NCI-H2196 treated with DMSO at 0.1 percent for 48 hours (cell line): Measurements from ENCODE around the gene TP53INP2.
A peak's percentile ranks its signal among the peaks of the same experiment; 100 is the strongest.
"Not testable (repeated sequence)": the region's sequence is repeated elsewhere in the genome, so short reads cannot be mapped to it uniquely, and the experiment has no call there.

Source experiments
- DNase-seq: peaks from one replicate; lab custom pipeline; 2025; ENCODE audit not compliant: unreplicated experiment; lab: John Stamatoyannopoulos, UW

Gene TP53INP2

DNA sequence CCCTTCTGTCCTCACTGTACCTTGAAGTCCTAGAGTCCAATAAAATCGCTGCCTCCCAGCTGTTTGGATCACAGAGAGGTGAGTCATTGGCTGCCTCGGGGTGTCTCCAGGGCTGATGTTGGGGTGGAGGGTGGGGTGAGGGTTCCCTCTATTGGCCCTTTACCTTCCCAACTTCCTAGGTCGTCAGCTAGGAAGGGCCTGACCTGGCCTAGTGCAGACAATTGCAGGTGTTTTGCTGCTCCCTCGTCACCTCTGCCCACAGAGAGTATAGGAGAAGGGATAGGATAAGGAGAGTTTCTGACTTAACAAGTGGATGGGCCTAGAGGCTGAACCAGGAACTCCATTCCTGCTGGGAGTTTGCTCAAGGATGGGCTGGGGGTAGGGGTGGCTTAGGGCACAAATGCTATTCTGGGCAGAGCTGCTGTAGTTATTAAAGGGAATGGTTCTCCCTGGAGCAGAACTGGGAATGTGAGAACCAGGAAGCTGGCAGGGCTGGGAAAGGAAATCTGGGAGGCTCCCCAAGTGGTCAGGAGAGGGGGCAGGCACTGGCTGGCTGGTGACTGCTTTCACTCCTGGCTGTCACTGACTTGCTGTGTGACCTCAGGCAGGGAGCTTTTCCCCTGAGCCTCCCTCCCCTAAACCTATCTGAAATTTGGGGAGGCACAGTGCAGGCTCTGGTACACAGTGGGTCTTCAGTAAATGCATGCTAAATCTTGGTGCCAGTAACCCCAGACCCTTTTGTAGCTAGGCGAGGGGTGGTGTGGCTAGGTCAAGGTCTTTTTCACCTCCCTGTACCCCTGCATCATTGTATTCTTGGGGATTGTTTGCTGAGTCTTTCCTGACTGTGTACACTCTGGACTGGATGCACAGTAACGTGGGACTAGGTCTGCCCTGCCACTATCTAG is 1.5 kb downstream of the TP53INP2 start:
- DNase-seq = no peak

DNA sequence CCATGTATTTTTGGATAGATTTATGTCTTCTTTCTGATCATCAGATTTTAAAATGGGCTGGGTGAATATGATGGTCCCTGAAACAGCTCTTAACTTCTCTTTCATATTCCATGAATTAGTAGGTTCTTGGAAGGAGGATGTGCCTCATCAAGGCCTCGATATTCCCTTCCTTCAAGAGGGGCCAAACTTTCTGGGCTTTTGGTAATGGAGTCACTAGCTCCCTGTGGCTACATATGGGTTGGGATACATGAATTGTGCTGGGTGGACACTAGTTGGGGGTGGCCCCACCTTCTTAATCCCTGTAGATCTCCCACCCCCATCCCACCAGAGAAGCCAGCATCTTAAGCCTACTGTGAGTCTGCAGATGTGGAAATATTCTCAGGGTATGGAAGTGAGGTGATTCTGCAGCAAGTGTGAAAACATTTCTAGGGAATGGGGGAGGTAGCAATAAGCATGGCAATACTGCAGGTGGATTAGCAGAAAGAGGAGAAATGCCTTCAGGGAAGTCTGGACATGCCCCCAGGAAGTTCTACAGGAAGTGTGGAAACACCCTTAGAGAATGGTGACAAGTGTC is 2.2 kb downstream of the TP53INP2 start:
- no peak for DNase-seq

DNA sequence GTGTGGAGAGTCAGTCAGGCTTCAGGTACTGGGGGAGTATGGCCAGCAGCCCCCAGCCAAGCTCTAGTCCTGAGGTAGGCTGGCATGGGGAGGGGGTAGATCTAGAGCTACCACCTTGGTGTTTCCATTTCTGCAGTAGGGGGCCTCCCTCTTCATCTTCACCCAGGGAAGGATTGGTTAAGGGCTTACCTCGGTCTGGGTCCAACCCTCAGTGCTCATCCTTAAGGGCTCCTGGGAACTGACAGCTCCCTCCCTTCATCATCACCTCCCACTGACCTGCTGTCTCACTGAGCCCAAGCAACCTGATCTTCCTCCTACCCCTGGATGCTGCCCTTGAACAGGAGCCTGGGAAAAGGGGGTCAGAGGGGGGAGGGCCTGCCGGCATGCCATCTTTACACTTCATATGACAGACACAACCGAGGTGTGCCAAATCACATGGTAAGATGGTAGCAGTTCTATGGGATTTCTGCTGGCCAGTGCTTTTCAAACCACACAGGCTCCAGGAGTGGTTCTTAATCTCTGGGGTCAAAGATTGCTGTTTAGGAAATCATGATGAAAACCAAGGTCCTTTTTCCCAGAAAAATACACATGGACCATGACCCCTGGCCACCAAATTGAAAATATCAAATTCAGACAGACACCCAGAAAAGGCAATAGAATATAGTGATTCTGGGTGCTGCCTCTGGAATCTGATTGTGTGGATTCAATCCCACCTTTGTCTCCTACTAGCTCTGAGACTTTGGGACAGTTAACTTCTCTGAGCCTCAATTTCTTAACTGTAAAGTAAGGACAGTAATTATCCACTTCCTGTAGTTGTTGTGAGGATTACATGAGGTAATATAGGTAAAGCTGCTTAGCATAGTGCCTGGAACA is 3.0 kb downstream of the TP53INP2 start:
- DNase-seq = no peak

DNA sequence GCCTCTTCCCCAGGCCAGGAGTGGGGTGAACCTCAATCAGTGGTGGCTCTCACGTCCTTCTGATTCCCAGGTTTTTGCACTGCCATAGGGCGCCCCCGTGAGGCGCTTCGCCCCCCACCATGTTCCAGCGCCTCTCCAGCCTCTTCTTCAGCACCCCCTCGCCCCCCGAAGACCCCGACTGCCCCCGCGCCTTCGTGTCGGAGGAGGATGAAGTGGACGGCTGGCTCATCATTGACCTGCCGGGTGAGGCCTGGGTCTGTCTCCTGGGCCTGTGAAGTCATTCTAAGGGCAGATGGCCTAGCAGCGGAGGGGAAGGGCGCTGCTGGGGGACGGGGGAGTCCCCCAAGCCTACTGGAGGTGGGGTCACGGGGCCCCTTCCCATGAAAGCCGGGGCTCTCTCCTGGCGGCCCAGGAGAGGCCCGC is 4.5 kb downstream of the TP53INP2 start:
- peak; percentile 16 for DNase-seq

DNA sequence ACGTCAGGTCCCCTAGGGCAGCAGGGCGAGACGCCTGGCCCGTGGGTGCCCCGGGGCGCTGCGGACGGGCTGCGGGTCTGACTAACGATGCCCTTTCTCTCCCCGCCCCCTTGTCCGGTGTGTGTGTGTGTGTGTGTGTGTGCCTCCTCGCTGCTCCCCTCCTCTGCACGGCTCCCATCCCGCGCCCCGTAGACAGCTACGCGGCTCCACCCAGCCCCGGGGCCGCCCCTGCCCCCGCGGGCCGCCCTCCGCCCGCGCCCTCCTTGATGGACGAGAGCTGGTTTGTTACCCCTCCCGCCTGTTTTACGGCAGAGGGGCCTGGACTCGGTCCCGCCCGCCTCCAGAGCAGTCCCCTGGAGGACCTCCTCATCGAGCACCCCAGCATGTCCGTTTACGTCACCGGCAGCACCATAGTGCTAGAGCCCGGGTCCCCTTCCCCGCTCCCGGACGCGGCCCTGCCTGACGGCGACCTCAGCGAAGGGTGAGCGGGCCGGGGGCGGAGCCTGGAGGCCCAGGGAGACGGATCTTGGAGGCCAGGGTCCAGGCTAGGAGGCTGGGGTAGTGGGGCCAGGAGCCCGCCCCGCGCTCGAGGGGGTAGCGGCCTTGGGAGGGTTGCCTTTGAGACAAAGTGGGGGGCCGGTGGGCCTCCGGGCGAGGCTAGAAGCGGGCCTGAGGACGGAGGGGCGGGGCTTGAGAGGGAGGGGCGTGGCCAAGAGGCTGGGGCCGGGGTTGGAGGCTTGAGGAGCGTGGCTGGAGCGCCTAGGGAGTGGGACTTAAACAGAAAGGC is 5.1 kb downstream of the TP53INP2 start:
- peak; percentile 76 for DNase-seq

DNA sequence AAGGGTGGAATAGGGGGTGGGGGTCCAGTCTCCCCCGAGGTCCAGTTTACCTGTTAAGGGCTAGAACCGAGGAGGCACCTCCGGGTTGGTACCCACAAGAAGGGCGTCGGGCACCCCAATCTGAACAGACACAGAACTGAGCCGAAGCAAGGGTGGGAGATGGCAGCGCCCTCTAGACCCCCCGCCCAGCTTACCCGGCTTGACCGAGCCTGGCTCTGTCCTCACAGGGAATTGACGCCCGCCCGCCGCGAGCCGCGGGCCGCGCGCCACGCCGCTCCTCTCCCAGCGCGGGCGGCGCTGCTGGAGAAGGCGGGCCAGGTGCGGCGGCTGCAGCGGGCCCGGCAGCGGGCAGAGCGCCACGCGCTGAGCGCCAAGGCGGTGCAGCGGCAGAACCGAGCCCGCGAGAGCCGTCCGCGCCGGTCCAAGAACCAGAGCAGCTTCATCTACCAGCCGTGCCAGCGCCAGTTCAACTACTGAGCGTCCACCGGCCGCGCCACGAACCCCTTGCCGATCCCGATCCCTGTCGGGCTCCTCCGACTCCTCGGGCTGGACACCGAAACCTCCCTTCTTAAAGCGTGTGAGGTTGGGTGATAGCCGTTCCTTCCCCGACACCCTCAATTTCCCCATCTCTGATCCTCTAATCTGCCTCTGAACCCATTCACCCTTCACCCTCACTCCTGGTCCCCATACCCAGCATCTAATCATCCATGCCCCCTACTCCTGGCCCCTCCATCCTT is 5.9 kb downstream of the TP53INP2 start:
- DNase-seq = peak; percentile 71

DNA sequence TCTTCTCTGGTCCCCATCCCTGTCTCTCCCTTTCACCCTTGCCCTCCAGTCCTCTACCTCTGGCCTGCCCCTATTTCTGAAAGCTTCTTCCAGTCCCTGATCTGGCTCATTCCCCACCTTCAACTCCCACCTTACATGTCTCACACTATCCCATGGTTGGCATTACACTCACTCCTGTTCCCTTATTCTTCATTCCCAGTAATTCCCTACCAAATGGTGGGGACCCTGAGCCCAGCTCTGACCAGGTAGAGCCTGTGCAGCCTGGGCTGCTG is 6.4 kb downstream of the TP53INP2 start:
- no peak for DNase-seq

DNA sequence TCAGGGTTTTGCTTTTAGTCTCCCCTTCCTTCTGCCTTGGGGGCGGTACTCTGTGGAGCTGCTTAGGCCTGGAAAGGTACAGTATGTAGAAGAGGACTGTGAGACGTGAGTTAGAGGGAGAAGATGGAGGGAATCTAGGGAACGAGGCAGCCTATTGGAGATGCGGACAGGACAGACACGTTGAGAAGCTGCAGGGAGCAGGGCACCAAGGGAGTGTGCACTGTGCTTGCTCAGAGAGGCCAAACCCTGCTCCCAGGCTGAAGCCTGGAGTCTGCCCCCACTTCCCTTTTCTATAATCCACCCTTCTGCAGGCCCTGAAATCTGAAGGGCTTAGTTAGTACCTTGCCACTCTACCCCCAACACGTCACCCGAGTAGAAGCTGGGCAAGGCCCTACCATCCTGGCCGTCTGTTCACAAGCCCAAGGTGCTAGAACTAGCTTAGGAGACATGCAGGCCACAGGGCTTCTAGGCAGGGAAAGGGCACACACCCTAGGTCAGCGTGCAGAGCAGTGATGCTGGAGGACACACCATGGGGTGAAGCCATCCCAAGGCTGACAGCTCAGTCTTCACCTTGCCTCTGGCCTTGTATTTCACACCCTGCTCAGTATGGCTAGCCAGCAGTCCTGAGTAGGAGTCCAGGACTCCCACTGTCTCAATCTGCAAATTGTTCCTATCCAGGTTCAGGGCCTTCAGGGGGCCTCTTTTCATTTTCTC is 6.9 kb downstream of the TP53INP2 start:
- no peak for DNase-seq

DNA sequence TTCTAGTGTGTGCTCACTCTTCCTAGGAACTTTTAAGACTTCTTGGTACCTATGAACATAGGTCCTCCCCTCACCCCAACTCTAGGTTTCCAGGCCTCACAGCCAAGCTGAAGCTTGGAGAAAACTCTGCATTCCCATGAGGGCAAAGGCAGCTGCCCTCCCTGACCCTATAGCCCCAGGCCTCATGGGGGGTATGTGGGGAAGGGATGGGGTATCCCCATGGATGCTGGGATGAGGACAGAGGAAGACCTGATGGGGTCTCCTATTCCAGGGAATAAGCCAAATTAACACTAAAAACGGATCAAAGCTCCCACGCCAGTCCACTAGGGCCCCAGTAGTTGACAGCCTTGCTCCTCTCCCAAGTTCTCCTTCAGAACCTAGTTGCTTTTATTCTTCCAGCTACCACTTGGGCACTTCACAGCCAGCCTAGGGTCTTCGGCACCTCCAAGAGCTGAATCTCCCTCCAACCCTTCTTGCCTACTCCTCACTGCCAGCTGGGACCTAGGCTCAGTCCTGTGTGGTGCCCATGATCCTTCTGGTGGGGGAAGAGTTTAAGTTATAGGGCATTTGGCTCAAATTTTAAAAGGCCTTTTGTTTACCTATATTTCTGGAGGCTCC is 7.8 kb downstream of the TP53INP2 start:
- no peak for DNase-seq

DNA sequence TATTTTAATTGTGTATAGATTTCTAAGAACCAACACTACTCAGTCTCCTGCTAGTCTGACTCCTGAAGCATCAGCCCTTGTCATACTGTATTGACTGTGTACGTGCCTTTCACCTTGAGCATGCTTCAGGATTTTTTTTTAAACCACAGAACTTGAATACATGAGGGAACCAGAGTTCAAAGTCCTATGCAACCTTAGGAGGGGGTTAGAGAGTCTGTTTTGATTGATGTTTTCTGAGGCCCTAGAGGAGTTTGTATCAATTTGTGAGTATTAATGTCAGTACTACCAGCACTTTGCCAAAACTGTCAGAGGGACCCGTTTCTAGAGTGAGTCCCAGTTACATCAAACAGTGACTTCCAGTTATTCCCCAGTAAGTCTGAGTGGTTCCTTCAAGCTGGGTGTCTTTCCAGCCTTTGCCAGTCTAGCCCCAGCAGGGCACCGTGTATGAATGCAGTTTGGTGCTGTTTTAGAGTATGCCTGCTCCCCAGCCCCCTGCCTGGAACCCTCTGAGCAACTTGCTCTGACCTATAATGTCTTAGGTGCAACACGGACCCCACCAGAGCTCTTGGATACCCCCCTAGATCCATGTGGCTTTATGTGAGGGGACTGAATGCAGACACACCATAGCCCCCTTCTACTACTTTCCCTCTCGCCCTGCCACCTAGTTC is 8.5 kb downstream of the TP53INP2 start:
- no peak for DNase-seq

DNA sequence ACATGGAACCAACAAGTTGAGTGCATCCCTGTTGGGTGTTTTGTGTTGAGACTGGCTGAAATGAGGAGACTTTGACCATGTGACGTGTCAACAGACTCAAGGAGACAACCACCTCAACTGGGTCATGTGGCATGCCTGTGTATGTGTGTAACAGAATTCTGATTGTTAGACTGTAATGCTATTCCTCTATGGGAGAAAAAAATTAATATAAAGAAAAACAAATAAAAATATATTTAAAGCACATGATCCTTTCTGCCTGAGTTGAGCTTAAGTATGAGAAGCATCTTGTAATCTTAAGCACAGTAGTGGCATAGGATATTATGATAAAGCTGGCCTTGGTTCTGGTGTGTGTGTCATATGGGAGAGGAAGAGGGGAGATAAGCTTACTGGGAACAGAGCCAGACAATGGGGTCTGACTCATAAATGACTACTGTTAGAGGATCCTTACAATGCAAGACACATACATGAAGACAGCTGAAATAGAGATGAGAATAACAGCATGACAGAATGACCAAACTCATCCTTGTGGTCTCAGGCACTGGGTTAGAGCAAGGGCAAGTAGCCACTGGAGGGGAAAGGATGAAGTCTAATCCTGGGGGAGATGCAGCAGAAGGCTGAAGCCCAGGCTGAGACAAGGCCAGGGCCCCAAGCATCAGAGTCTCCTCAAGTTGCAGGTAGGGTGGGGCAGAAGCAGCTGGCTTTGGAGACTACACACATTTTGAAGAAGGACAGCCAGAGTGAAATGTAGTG is 9.2 kb downstream of the TP53INP2 start:
- no peak for DNase-seq

DNA sequence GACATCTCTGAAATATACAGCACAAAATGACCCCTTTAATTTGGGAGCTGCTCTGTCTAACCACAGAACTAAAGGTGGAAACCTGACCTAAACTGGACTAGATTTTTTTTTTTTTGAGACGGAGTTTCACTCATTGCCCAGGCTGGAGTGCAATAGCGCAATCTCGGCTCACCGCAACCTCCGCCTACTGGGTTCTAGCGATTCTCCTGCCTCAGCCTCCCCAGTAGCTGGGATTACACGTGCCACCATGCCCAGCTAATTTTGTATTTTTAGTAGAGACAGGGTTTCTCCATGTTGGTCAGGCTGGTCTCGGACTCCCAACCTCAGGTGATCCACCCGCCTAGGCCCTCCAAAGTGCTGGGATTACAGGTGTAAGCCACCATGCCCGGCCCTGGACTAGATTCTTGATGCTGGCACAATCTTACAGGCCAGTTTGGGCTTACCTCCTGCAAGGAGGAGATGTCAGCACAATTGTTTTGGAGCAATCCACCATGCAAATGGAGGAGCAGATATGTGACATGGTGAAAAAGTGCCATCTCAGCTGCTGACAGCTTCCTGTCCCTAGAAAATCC is 9.9 kb downstream of the TP53INP2 start:
- DNase-seq = not testable (repeated sequence)

DNA sequence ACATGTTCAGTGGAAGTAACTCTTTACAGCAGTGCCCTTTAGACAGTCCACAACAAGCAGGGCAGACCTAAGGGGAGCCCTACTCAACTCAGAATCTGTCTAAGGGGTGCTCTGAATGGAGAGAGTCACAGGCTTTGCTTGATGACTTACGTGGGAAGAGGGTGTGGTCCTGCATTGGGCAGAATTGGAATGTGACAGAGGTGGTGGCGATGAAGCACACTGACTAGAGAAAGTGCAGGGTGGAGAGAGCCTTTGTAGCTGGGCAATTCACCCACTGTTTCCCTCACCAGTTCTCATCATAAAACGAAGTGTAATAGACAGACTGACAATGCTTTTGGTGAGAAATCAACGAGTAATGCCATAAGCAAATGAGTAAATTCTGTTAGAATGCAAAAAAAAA is 11.2 kb downstream of the TP53INP2 start:
- no peak for DNase-seq

DNA sequence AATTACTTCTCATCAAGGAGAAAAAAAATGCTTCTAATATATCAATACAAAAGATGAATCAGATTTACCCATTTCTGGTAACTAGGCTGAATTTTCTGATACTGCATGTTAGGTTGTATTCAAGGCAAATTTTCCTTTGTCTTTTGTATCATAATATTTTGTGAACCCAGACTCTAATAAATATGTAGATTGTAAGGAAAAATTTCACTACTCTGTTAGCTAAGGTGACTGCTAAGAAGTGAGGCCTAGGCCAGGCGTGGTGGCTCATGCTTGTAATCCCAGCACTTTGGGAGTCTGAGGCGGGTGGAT is 12.7 kb downstream of the TP53INP2 start:
- DNase-seq = no peak

DNA sequence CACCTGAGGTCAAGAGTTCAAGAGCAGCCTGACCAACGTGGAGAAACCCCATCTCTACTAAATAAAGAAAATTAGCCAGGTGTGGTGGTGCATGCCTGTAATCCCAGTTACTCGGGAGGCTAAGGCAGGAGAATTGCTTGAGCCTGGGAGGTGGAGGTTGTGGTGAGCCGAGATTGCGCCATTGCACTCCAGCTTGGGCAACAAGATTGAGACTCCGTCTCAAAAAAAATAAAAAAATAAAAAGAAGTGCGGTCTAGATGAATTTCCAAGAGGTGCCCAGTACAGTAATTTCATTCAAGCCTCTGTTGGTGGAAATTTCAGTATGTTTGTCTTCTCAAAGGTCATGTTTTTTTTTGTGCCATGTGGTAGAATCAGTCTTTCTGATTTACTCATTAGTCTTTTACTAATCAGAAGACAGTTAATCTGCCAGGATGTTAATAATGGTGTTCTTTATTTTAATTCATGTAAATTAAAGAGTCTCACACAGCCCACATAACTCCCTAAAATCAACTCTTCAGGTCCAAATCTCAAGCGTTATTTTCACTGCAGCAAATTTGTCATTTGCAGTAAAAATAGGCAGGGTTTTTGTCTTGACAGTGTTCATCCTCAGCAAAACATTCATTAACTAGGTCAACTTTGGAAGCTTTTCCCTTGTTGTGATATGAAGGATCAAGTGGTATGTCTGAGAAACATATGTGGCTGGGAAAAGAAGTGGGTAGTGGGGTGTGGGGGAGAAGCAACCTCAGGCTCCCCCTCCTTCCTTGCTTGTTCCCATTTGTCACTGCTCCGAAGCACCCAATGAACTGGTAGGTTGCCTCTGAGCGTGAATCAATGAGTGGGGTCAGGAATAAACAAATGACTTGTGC is 13.3 kb downstream of the TP53INP2 start:
- DNase-seq = no peak

DNA sequence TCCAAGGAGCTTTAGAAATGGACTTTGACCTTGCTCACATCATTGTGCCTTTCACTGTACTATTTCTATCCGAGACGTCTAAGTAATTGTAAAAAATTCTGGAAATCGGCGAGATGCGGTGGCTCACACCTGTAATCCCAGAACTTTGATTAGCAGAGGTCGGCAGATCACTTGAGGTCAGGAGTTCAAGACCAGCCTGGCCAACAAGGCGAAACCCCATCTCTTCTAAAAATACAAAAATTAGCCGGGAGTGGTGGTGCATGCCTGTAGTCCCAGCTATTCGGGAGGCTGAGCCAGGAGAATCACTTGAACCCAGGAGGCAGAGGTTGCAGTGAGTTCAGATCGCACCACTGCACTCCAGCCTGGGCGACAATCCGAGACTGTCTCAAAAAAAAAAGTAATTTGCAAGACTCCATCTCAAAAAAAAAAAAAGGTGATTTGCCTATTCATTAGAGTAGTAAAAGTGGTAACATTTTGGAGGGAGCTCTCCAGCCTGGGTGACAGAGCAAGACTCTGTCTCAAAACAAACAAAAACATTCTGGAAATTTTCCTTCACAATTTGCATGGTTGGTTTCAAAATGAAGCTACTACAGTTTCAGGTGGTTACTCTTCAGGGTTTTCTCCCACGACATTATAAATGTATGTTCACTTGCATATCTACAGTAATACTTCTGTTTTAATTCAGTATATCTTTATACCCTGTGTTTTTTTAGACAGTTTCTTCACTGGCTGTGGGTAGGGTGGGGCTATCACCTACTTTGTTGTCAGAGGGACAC is 15.3 kb downstream of the TP53INP2 start:
- not testable (repeated sequence) for DNase-seq
